IMR-90 (cell line): ENCODE results near the gene NEURL1B.

Source experiments
- ELK1 ChIP-seq: fragments of 150-350 bp; IDR thresholded peaks from 2 replicates; pipeline ENCODE4 v1.6.1; 2016; ENCODE audit warnings: low read depth, mild to moderate bottlenecking, low read length, moderate library complexity, borderline replicate concordance
- MXI1 ChIP-seq: IDR thresholded peaks from 2 replicates; pipeline ENCODE4 v1.6.1; 2012; ENCODE audit warnings: low read depth, mild to moderate bottlenecking, low read length, moderate library complexity, borderline replicate concordance
- POLR2A ChIP-seq: IDR thresholded peaks from 2 replicates; pipeline ENCODE4 v1.6.1; 2012; ENCODE audit warnings: mild to moderate bottlenecking, low read depth, low read length
- RAD21 ChIP-seq: IDR thresholded peaks from 2 replicates; pipeline ENCODE4 v1.6.1; 2012; ENCODE audit warnings: low read length, improper control_type of control experiment
- RCOR1 ChIP-seq: IDR thresholded peaks from 2 replicates; pipeline ENCODE4 v1.6.1; 2012; ENCODE audit warnings: mild to moderate bottlenecking, low read length, improper control_type of control experiment; ENCODE audit not compliant: insufficient replicate concordance
- SMC3 ChIP-seq: fragments of 150-350 bp; IDR thresholded peaks from 2 replicates; pipeline ENCODE4 v1.6.1; 2016; ENCODE audit warnings: low read depth, mild to moderate bottlenecking, antibody characterized with exemption, low read length, moderate library complexity
- TF ChIP-seq, protein P1 (sequence below): conservative IDR thresholded peaks from 2 replicates; pipeline ENCODE4 v1.5.1; 2012; ENCODE audit warnings: mild to moderate bottlenecking, low read depth, low read length, improper control_type of control experiment

GRCh38 chr5:172730981-172731679, 90.1 kb downstream of the NEURL1B start:
- TF ChIP-seq, protein P1, sequence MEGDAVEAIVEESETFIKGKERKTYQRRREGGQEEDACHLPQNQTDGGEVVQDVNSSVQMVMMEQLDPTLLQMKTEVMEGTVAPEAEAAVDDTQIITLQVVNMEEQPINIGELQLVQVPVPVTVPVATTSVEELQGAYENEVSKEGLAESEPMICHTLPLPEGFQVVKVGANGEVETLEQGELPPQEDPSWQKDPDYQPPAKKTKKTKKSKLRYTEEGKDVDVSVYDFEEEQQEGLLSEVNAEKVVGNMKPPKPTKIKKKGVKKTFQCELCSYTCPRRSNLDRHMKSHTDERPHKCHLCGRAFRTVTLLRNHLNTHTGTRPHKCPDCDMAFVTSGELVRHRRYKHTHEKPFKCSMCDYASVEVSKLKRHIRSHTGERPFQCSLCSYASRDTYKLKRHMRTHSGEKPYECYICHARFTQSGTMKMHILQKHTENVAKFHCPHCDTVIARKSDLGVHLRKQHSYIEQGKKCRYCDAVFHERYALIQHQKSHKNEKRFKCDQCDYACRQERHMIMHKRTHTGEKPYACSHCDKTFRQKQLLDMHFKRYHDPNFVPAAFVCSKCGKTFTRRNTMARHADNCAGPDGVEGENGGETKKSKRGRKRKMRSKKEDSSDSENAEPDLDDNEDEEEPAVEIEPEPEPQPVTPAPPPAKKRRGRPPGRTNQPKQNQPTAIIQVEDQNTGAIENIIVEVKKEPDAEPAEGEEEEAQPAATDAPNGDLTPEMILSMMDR: no peak
- no peak for TF ChIP-seq POLR2A
- no peak for TF ChIP-seq ELK1
- no peak for TF ChIP-seq RAD21
- TF ChIP-seq MXI1: no peak
- TF ChIP-seq SMC3: no peak
- TF ChIP-seq RCOR1: no peak
